Endometrial microvascular endothelial cells (primary cell): Measurements from ENCODE around the gene TRIM62. TPM values are rescaled to one million over a fixed set of nuclear protein-coding genes. Genes with fewer than 3 reads are reported as not detected.

ENCODE experiments used
- in situ Hi-C: cut with HindIII; loops from 2 replicates; pipeline ENCODE4 v1.10.0; 2017; ENCODE audit warnings: low sequenced_read_pairs, low pct_unique_long_range_greater_than_20kb; ENCODE audit errors: inconsistent ontology term
- total RNA-seq: library from RNA; depleted of rRNA; stranded (reverse); fragments of >200 nt; gene quantifications from one replicate; pipeline ENCODE4 v1.2.3, GENCODE V29; 2015; ENCODE audit errors: inconsistent ontology term

TRIM62 gene
- 1.4 TPM for total RNA-seq

- in situ Hi-C loops: no loop called here
These were observed at the start of gene TRIM62 for GRCh38 chr1:33181921-33182341. TRIM62 (minus strand) TSS chr1:33182043; CDS start chr1:33181432, 611 bp downstream.

GRCh38 chr1:33231166-33231565 lies 49.3 kb upstream of the TRIM62 start:
- in situ Hi-C loops: no loop called here

- in situ Hi-C loops: no loop called here
These were observed 47.2 kb upstream of the TRIM62 start for GRCh38 chr1:33228935-33229487.

- in situ Hi-C loops: no loop called here
These were observed 43.7 kb upstream of the TRIM62 start for GRCh38 chr1:33225586-33225985.

- in situ Hi-C loops: no loop called here
These were observed 42.4 kb upstream of the TRIM62 start for GRCh38 chr1:33224166-33224707.

GRCh38 chr1:33222381-33222780 lies 40.5 kb upstream of the TRIM62 start:
- in situ Hi-C loops: no loop called here

- in situ Hi-C loops: no loop called here
These were observed 39.5 kb upstream of the TRIM62 start for GRCh38 chr1:33221385-33221758.

GRCh38 chr1:33220676-33221384 lies 39.0 kb upstream of the TRIM62 start:
- in situ Hi-C loops: no loop called here

GRCh38 chr1:33219886-33220661 lies 38.2 kb upstream of the TRIM62 start:
- in situ Hi-C loops: no loop called here

GRCh38 chr1:33211972-33212371 lies 30.1 kb upstream of the TRIM62 start:
- in situ Hi-C loops: no loop called here

GRCh38 chr1:33206340-33206739 lies 24.5 kb upstream of the TRIM62 start:
- in situ Hi-C loops: no loop called here

- in situ Hi-C loops: no loop called here
These were observed 13.7 kb upstream of the TRIM62 start for GRCh38 chr1:33195556-33195955.

GRCh38 chr1:33191731-33192275 lies 10.0 kb upstream of the TRIM62 start:
- in situ Hi-C loops: no loop called here

- in situ Hi-C loops: no loop called here
These were observed 8.9 kb upstream of the TRIM62 start for GRCh38 chr1:33190701-33191100.

- in situ Hi-C loops: no loop called here
These were observed 6.9 kb upstream of the TRIM62 start for GRCh38 chr1:33188572-33189275.

- in situ Hi-C loops: no loop called here
These were observed 5.1 kb upstream of the TRIM62 start for GRCh38 chr1:33186936-33187335.

- in situ Hi-C loops: no loop called here
These were observed 3.7 kb upstream of the TRIM62 start for GRCh38 chr1:33185541-33185940.

GRCh38 chr1:33183306-33183705 lies 1.5 kb upstream of the TRIM62 start:
- in situ Hi-C loops: no loop called here

GRCh38 chr1:33182896-33183295 lies 1.1 kb upstream of the TRIM62 start:
- in situ Hi-C loops: no loop called here
